Adrenal gland (tissue), 12 donors: ENCODE results near the gene CYB561D2. TPM values are rescaled to one million over a fixed set of nuclear protein-coding genes. Genes with fewer than 3 reads are reported as not detected.
A peak's percentile ranks its signal among the peaks of the same experiment; 100 is the strongest.

Source experiments
- DNase-seq, 7 donors: peaks; one replicate each; pipeline ENCODE4 v3.0.0-alpha.2; 2019 to 2020
- H3K27ac ChIP-seq, 5 donors: fragments of 200-600 bp; sonication (generic) in 4 of 5; 1 replicate in 3 of 5; 2 replicates in 2 of 5; pipeline versions ENCODE4 v1.5.1 to v1.8.0; 2016 to 2020; ENCODE audit warnings: mild to moderate bottlenecking in 1 of 5
- H3K27me3 ChIP-seq: fragments of 200-600 bp; 2 replicates; pipeline ENCODE4 v1.8.0; 2021
- H3K36me3 ChIP-seq, 2 donors: fragments of 200-600 bp; replicated peaks in 1 of 2; 1 replicate in 1 of 2; 2 replicates in 1 of 2; pipeline versions ENCODE4 v1.5.1 to v1.8.0; 2018 to 2022
- H3K4me1 ChIP-seq, 2 donors: fragments of 200-600 bp; replicated peaks in 1 of 2; 1 replicate in 1 of 2; 2 replicates in 1 of 2; pipeline versions ENCODE4 v1.5.1 to v1.8.0; 2018 to 2021
- H3K4me3 ChIP-seq, 4 donors: fragments of 200-600 bp; sonication (generic) in 3 of 4; one replicate each; pipeline ENCODE4 v1.5.1; 2016 to 2018
- H3K9me3 ChIP-seq, 3 donors: fragments of 200-600 bp; sonication (generic) in 1 of 3; replicated peaks in 1 of 3; 1 replicate in 2 of 3; 2 replicates in 1 of 3; pipeline versions ENCODE4 v1.5.1 to v1.8.0; 2016 to 2021
- POLR2A ChIP-seq, 2 donors: fragments of 450-650 bp; IDR thresholded peaks; one replicate each; pipeline ENCODE4 v1.6.1; 2017; ENCODE audit warnings: antibody characterized with exemption in 2 of 2, mild to moderate bottlenecking in 2 of 2, moderate library complexity in 1 of 2
- WGBS, 4 donors: extraction: QIAGEN DNeasy Blood & Tissue Kit in 2 of 4; methylation state at CpG; one replicate each; pipeline versions ENCODE4 v1.1.5 to v1.1.7; 2013 to 2017; 5-methylcytosine and 5-hydroxymethylcytosine counted together
- intact Hi-C, 2 donors: fragments of 100-400 bp; cut with DNase I; formaldehyde crosslinking; loops; one replicate each; pipeline versions ENCODE4 v1.14.1 to v1.15.0; 2022 to 2023
- polyA plus RNA-seq, 3 donors: library from polyadenylated mRNA; stranded (reverse); fragments of 200-250 nt in 2 of 3; fragments of 350-450 nt in 1 of 3; fragmentation: Illumina TruSeq in 1 of 3; extraction: RNeasy Lipid Tissue Mini Kit (QIAGEN cat#74804) in 1 of 3; gene quantifications; one replicate each; pipeline ENCODE4 v1.2.3, GENCODE V29; 2013 to 2014
- total RNA-seq, 9 donors: library from RNA; depleted of rRNA in 4 of 9; stranded (reverse); fragments of >200 nt in 4 of 9; fragments of 120-200 nt in 1 of 9; fragmentation: NEBNext Ultra II Directional in 1 of 9; extraction: Animal tissue kit (Norgen Biotek cat#: 25700) in 1 of 9; gene quantifications; one replicate each; pipeline versions ENCODE4 v1.1.0 to v1.2.4, GENCODE V29; 2013 to 2023
- TF ChIP-seq, protein P1 (sequence below), 6 experiments: fragments of 450-650 bp in 4 of 6; fragments of 200-600 bp in 2 of 6; sonication (generic) in 1 of 6; IDR thresholded peaks; 1 replicate in 5 of 6; 2 replicates in 1 of 6; pipeline versions ENCODE4 v1.5.1 to v1.8.0; 2016 to 2021; ENCODE audit warnings: antibody characterized with exemption in 6 of 6, mild to moderate bottlenecking in 2 of 6, moderate library complexity in 1 of 6
- donor health status: healthy with polysubstance abuse.
- donor health status: Bipolar disorder and iron deficiency.
- donor health status: DM: yes; HTN: yes; CAD: no.
- donor health status: DM: no; HTN: no; CAD: no.
- donor health status: DM: no; HTN: no; CAD: no.
- donor health status: DM: yes; HTN: yes; CAD: no.

Gene CYB561D2
- total and polyA plus RNA-seq, 12 donors, result 13.7 to 39.9 (median 27.1) TPM

DNA sequence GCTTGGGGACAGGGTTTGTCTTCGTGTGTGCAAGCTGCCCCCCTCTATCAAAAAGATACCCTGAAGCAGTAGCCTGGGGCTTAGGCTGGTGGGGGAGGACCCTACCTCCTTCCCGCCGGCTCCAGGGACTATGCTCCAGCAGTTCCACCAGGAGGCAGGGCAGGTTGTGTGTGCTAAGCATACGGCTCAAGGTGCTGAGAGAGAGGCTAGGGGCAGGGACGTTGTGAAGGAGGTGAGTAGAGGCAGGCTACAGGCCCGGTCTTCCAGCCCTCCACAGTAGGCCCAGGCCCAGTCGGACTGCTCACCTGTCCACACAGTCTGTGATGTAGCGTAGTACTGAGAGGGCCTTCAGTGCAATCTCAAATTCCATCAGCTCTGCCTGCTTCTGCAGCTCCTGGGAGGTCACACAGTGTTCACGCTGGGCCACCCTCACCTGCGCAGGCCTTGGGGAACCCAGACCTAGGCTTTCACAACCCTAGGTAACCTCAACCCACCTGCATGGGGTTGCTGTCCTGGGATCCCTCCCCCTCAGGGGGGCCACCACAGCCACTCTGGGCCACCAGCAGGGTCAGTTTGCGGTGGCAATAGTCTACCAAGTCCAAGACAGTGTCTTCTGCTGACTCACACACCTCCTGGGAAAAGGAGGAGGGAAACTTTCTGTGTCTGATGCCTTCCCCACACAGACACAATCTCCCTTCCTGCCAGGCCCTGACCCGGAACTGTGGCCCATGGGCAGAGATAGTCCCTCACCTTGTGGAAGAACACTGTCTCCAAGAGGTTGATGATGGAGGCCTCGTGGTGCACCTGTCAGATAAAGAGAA is 7.6 kb upstream of the CYB561D2 start:
- Histone ChIP-seq H3K27ac (no peak overlapping the region), H3K27me3 (no peaks in the 10 kb centered on the region), H3K4me1 (peaks cover 10 to 17% of the 10 kb centered on the region in 2 donors), H3K9me3 (no peaks in the 10 kb centered on the region), H3K36me3 (peaks cover 0 to 7% of the 10 kb centered on the region in 2 donors), H3K4me3 (no peak overlapping the region)
- intact Hi-C loops, result no loop called here
- WGBS, 4 donors, result 78 to 91% (median 85%) methylated on average over 8 to 13 of the region's 13 CpGs
- TF ChIP-seq POLR2A (IDR thresholded peaks at IDR 0.05), result no peak
- TF ChIP-seq, protein P1, sequence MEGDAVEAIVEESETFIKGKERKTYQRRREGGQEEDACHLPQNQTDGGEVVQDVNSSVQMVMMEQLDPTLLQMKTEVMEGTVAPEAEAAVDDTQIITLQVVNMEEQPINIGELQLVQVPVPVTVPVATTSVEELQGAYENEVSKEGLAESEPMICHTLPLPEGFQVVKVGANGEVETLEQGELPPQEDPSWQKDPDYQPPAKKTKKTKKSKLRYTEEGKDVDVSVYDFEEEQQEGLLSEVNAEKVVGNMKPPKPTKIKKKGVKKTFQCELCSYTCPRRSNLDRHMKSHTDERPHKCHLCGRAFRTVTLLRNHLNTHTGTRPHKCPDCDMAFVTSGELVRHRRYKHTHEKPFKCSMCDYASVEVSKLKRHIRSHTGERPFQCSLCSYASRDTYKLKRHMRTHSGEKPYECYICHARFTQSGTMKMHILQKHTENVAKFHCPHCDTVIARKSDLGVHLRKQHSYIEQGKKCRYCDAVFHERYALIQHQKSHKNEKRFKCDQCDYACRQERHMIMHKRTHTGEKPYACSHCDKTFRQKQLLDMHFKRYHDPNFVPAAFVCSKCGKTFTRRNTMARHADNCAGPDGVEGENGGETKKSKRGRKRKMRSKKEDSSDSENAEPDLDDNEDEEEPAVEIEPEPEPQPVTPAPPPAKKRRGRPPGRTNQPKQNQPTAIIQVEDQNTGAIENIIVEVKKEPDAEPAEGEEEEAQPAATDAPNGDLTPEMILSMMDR (IDR thresholded peaks at IDR 0.05), result no peak
- no peak for DNase-seq

DNA sequence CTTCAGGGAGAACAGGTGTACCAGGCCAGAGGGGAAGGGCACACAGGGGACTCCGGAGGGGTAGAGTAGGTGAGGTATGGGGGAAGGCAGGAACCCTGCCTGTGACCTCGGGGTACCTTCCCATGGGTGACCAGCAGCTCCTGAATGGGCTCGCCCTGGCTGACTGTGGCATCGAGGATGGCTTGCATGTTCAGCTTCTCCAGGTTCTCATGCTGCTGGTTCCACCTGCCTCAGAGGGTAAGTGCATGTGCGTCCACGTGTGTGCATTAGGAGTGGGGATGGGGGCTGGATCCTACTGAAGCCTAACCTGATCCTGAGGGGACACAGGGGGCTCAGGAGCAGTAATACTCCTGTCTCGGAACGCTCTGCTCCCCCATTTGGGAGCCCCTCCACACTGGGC is 5.7 kb upstream of the CYB561D2 start:
- peaks cover 0 to 16% of the 10 kb centered on the region in 2 donors for H3K36me3 ChIP-seq
- H3K9me3 ChIP-seq, result no peaks in the 10 kb centered on the region
- no peaks in the 10 kb centered on the region for H3K27me3 ChIP-seq
- peak overlapping the region in 1 of 4 donors; percentile 30 for H3K4me3 ChIP-seq
- intact Hi-C loops, result loop anchor here in 1 of 2 donors (5.0 kb wide), 1 partner anchor 197 kb away; no protein-coding TSS in a partner anchor
- no peak overlapping the region for H3K27ac ChIP-seq
- no peak for TF ChIP-seq POLR2A (IDR thresholded peaks at IDR 0.05)
- TF ChIP-seq, protein P1 (IDR thresholded peaks at IDR 0.05), result no peak
- no peak for DNase-seq
- H3K4me1 ChIP-seq, result peaks cover 12 to 18% of the 10 kb centered on the region in 2 donors
- 70 to 82% (median 79%) methylated on average over 5 to 8 of the region's 8 CpGs for WGBS, 4 donors

DNA sequence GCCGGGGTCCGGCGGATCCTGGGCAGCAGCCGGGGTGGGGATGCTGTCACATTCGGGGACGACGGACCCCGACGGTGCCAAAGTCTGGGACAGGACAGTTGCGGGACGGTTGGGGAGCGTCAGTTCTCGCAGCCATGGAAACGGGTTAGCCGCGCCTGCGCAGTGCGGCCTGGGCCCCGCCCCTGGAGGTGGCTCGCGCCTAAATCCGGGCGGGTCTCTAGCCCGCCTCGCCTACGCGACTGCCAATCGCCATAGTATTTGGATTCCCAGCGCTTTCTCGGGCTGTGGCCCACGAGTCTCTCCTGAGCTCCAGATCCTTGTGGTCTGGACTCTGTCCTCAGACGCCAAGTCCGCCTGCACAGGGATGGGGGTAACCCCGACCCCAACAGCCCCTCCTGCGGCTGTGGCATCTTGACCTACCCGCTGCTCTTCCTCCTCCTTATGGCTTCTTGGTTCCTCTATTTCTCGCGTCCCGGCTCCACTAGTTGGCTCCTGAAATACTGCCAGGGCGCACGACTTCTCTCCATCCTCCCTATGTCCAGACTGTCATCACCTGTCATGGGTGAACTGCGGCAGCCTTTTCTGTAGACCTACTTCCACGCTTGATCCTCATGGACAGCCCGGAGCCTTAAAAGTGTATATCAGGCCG is 5.0 kb upstream of the CYB561D2 start, which contains the start of gene ZMYND10:
Gene ZMYND10, minus strand, starts transcription at position 147 of the 649 bp plus-strand sequence. CDS start 153 bp downstream, outside the sequence.
- intact Hi-C loops, result loop anchor here (2.0 to 5.0 kb wide), 2 partner anchors 193 to 197 kb away; no protein-coding TSS in a partner anchor
- 10 to 22% (median 12%) methylated on average over 15 to 45 of the region's 45 CpGs for WGBS, 4 donors
- no peak within 1 kb of the TSS for H3K27ac ChIP-seq
- H3K4me3 ChIP-seq, result peak within 1 kb of the TSS in 1 of 4 donors; percentile 30
- peaks cover 0 to 16% of the 10 kb centered on the region in 2 donors for H3K36me3 ChIP-seq
- DNase-seq, result peak; percentile 51 to 78 (median 64)
- H3K27me3 ChIP-seq, result no peaks in the 10 kb centered on the region
- no peaks in the 10 kb centered on the region for H3K9me3 ChIP-seq
- H3K4me1 ChIP-seq, result peaks cover 17 to 23% of the 10 kb centered on the region in 2 donors
- TF ChIP-seq, protein P1 (IDR thresholded peaks at IDR 0.05), result no peak
- TF ChIP-seq POLR2A (IDR thresholded peaks at IDR 0.05), result no peak
